ENCODE data around the gene EPS15.
"Not testable (repeated sequence)": the region's sequence is repeated elsewhere in the genome, so short reads cannot be mapped to it uniquely, and the experiment has no call there.

The EPS15 gene

DNA sequence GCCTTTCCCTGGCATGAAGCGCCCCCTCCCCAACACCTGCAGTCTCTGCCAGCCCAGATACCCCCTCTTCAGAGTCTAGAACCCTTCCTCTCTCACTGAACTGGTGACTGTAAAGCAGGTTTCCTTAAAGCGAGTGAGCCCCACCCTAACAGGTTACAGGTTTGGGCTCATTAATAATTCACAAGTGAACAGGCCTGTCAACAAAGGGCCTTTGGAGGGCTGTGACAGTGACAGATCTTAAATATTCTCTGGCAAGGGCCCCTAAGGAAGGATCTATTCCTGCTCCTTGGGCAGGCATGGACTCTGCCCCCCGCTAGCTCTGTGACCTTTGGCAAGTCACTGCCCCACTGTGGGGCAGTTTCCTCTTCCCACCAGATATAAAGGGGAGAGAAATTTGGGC is 183.1 kb downstream of the EPS15 start:
- no peak for DNase-seq (ENCODE audit: low read depth in 2 of 2)

DNA sequence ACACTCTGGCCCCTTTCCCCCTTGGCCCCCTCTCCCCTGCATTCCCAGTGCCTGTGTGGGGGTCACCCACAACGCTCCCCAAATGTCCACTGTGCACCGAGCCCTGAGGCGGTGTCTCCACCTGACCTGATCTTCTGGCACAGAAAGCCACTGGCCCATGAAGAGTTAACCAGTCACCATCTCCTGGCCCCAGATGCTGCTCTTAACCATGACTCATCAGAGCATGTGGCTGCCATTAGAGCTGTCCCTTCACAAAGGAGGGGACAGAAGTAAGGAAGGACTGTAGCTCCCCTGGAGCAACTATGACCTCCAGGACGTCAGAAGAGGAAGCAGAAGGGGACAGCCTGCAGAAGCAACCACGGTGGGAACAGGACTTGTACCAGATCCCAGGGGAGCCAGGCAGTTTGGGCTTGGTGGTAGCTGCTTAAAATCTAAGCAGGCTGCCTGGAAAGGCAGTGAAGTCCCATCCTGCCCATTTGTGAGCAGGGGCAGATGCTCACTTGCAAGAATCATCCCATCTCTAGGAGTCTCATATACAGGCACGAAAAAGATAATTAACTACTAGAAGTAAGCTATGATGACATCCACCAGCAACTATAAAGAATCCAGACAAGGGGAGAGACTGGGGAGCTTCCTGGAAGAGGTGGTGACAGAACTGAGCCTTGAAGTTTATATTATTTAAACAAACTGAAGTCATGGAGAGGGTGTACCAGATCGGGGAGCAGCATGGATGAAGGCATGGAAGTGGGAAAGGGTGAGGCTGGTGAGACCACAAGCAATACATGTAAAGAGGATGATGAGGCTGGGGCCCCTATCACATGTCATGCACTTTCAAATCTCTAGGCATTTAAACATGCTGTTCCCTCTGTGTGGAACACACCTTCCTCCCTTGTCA is 187.6 kb downstream of the EPS15 start:
- DNase-seq (ENCODE audit: low read depth in 2 of 2): no peak

DNA sequence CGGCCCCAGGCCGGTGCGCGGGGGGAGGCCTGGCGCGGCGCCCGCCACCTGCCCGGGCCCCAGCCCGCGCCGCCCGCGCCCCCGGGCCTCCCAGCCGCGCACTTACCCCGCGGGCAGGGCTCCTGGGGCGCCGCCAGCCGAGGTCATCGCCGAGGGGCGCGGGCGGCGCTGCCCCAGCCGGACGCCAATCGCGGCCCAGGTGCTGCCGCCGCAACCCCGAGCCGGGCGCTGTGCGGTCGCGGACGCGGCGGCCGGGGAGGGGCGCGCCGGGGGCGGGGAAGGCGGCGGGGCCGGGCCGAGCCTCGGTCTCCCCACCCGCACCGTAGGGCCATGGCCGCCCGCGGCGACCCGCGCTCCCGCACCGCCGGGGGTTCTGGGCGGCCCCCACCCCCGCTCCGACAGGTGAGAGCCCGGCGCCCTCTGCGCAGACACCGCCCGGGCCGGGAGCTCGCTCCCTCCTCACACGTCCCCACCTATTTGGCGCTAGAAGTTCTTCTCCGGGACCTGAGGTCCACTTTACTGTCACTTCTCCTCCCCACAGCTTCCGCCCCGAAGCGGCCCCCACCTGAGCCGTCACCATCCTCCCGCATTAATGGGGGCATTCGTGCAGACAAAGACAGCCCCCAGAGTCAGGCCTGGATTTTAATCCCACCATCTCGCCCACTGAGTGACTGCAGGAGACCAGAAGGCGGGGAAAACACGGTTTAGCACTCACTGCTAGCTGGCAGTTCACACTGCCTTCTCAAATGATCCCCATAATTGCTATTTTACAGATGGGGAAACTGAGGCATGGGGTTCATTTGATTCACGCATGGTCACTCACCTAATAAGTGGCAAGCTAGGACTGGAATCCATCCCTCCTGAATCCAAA is 188.5 kb downstream of the EPS15 start, which contains the start of gene TTC39A:
Gene TTC39A, minus strand, starts transcription at position 232 of the 871 bp plus-strand sequence. Its CDS starts 85 bp downstream, at position 147.
- no peak for DNase-seq (ENCODE audit: low read depth in 2 of 2)

DNA sequence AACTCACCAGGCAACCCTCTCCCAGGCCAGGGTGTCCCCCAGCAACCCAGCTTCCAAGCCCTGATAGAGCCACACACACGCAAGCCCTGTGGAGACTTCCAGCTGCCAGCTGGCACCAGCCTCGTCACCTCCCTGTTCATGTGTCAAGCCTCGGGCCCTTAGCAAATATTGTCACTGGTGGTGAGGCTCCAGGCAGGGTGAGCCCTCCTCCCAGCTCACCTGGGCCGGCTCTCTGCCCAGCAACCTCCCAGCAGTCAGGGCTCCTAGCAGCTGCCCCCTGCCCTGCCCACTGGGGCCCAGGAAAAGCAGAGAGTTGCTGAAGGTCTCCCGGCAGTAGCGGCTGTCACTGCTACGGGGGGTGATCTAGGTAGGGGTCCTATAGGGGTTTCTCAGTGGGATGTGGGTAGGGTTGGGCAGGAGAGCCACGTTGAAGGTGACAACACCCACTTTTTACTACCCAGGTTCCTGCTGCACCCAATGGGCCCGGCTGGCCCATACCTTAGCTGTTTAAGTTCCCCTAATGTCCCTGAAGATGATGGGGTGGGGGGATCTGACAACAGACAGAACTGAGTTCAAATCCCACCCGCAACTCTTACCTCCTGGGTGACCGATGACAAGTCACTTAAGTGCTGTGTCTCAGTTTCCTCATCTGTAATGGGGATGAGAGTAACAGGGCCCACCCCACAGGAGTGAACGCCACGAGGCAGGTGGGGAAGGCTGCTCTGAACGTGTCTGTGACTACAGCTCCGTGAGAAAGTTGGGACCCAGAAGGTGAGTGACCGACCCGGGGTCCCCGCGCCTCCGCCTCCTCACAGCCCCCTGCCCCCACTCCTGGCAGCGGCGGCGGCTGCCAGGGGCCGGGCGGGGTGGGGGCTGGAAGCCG is 189.4 kb downstream of the EPS15 start:
- no peak for DNase-seq (ENCODE audit: low read depth in 2 of 2)

GRCh38 chr1:51328926-51329325 is 190.1 kb downstream of the EPS15 start:
- DNase-seq (ENCODE audit: low read depth in 2 of 2): no peak

DNA sequence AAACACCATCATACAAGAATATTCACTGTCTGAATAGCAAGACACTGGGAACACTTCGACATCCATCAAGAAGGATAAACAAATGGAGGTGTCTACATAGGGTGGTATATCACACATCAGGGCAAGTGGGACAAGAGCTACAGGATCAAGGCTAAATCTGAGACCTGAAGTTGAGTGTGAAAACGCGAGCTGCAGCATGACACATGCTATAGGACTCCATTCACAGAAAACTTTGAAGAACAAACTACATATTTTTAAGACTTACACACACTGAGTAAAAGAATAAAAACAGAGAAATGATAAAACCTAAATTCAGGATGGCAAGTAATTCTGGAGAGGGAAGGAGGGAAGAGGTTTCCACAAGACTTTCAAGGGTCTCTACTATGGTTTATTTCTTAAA is 190.8 kb downstream of the EPS15 start:
- no peak for DNase-seq (ENCODE audit: low read depth in 2 of 2)

GRCh38 chr1:51327386-51327785 is 191.7 kb downstream of the EPS15 start:
- no peak for DNase-seq (ENCODE audit: low read depth in 2 of 2)

GRCh38 chr1:51326839-51327238 is 192.2 kb downstream of the EPS15 start:
- DNase-seq (ENCODE audit: low read depth in 2 of 2): no peak

GRCh38 chr1:51325878-51326755 is 192.9 kb downstream of the EPS15 start:
- no peak for DNase-seq (ENCODE audit: low read depth in 2 of 2)

GRCh38 chr1:51325391-51325790 is 193.7 kb downstream of the EPS15 start:
- no peak for DNase-seq (ENCODE audit: low read depth in 2 of 2)

DNA sequence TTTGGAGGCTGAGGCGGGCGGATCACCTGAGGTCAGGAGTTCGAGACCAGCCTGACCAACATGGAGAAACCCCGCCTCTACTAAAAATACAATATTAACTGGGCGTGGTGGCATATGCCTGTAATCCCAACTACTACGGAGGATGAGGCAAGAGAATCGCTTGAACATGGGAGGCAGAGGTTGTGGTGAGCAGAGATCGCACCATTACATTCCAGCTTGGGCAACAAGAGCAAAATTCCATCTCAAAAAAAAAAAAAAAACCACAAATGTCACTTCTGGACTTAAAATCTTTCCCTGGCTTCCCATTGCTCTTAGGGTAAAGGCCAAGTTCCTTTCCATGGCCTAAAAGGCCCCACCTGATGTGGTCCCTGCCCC is 194.1 kb downstream of the EPS15 start:
- DNase-seq (ENCODE audit: low read depth in 2 of 2): not testable (repeated sequence)

GRCh38 chr1:51324251-51325010 is 194.6 kb downstream of the EPS15 start:
- DNase-seq (ENCODE audit: low read depth in 2 of 2): no peak

GRCh38 chr1:51323778-51324177 is 195.3 kb downstream of the EPS15 start:
- no peak for DNase-seq (ENCODE audit: low read depth in 2 of 2)

DNA sequence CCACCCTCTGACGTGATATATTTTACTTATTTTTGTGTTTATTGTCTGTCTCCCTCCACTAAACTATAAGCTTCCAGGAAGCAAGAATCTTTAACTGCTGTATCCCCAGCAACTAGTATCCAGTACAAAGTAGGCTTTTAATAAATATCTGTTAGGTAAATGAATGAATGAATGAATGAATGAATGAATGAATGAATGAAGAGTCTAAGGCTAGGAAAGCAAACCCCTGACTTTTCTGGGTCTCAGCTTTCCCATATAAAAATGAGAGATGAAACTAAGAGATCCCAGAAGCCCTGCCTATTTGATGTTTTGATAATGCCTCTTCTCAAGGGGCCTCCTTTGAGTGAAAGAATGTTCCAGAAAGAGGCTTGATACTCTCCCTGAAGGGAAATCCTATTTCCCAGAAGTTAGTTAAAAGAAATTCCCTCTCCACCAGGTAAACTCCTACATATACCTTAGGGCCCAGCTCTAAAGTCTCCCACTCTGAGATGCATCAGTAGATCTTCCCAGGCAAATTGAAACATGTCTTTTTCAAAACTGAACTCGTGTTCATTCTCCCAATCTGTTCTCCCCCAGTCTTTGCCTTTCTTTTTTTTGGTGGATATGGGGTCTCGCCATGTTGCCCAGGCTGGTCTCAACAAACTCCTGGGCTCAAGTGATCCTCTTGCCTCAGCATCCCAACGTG is 196.5 kb downstream of the EPS15 start:
- DNase-seq (ENCODE audit: low read depth in 2 of 2): no peak

GRCh38 chr1:51321924-51322280 is 197.2 kb downstream of the EPS15 start:
- no peak for DNase-seq (ENCODE audit: low read depth in 2 of 2)

- no peak for DNase-seq (ENCODE audit: low read depth in 2 of 2)
Observed at GRCh38 chr1:51320967-51321923, 197.8 kb downstream of the EPS15 start.

- no peak for DNase-seq (ENCODE audit: low read depth in 2 of 2)
Observed at GRCh38 chr1:51317798-51318197, 201.3 kb downstream of the EPS15 start.

GRCh38 chr1:51316846-51317120 is 202.3 kb downstream of the EPS15 start:
- no peak for DNase-seq (ENCODE audit: low read depth in 2 of 2)
